GM23338 (cell line): ENCODE data around the gene TSPAN5. TPM values are rescaled to one million over a fixed set of nuclear protein-coding genes. Genes with fewer than 3 reads are reported as not detected.

Experiments
- ATAC-seq: fragments of 200-7000 bp; cut with Tn5 transposase; 3 replicates; pipeline ENCODE4 v1.9.1; 2020
- DNase-seq: peaks from one replicate; pipeline ENCODE4 v3.0.0-alpha.2; 2015; ENCODE audit warnings: low spot score
- H2AFZ ChIP-seq: fragments of 200-600 bp; sonication (generic); 2 replicates; pipeline ENCODE4 v1.8.0; 2016; ENCODE audit warnings: antibody characterized with exemption, mild to moderate bottlenecking, moderate library complexity
- H3F3A ChIP-seq: fragments of 200-600 bp; sonication (generic); replicated peaks from 2 replicates; pipeline ENCODE4 v1.8.0; 2017; ENCODE audit warnings: antibody characterized with exemption, mixed run types, low read depth
- H3K27ac ChIP-seq: fragments of 200-600 bp; sonication (generic); 2 replicates; pipeline ENCODE4 v1.6.1; 2016; ENCODE audit warnings: low read depth
- H3K27me3 ChIP-seq: fragments of 200-600 bp; sonication (generic); 2 replicates; pipeline ENCODE4 v1.8.0; 2016; ENCODE audit warnings: mild to moderate bottlenecking, mixed run types, moderate library complexity; ENCODE audit not compliant: insufficient read depth
- H3K36me3 ChIP-seq: fragments of 200-600 bp; sonication (generic); 2 replicates; pipeline ENCODE4 v1.8.0; 2016; ENCODE audit warnings: mild to moderate bottlenecking; ENCODE audit not compliant: insufficient read depth
- H3K4me1 ChIP-seq: fragments of 200-600 bp; sonication (generic); 2 replicates; pipeline ENCODE4 v1.8.0; 2016; ENCODE audit warnings: mild to moderate bottlenecking, moderate library complexity; ENCODE audit not compliant: insufficient read depth
- H3K4me2 ChIP-seq: fragments of 200-600 bp; sonication (generic); 2 replicates; pipeline ENCODE4 v1.7.1; 2017; ENCODE audit warnings: mixed run types
- H3K4me3 ChIP-seq: fragments of 200-600 bp; sonication (generic); 2 replicates; pipeline ENCODE4 v1.6.1; 2016; ENCODE audit warnings: mixed run types
- H3K79me2 ChIP-seq: fragments of 200-600 bp; sonication (generic); replicated peaks from 2 replicates; pipeline ENCODE4 v1.8.0; 2017; ENCODE audit warnings: mild to moderate bottlenecking; ENCODE audit not compliant: insufficient read depth
- H3K9me2 ChIP-seq: fragments of 200-600 bp; sonication (generic); 2 replicates; pipeline ENCODE4 v1.8.0; 2017; ENCODE audit not compliant: insufficient read depth
- H4K20me1 ChIP-seq: fragments of 200-600 bp; sonication (generic); replicated peaks from 2 replicates; pipeline ENCODE4 v1.8.0; 2017; ENCODE audit warnings: mild to moderate bottlenecking; ENCODE audit not compliant: insufficient read depth
- H3K27ac Mint-ChIP-seq: 2 replicates; pipeline ENCODE4 v1.8.0; 2020; ENCODE audit warnings: inconsistent platforms, mild to moderate bottlenecking, moderate library complexity, mixed read lengths
- H3K27me3 Mint-ChIP-seq: 3 replicates; pipeline ENCODE4 v1.8.0; 2022; ENCODE audit warnings: low read depth, mild to moderate bottlenecking, moderate library complexity, mixed read lengths, inconsistent platforms; ENCODE audit not compliant: insufficient read depth, poor library complexity
- H3K36me3 Mint-ChIP-seq: 3 replicates; pipeline ENCODE4 v1.8.0; 2021; ENCODE audit warnings: low read depth, mild to moderate bottlenecking, inconsistent platforms, moderate library complexity, mixed read lengths
- H3K4me1 Mint-ChIP-seq: 3 replicates; pipeline ENCODE4 v1.8.0; 2020; ENCODE audit warnings: mild to moderate bottlenecking, inconsistent platforms, mixed read lengths
- H3K4me3 Mint-ChIP-seq: 3 replicates; pipeline ENCODE4 v1.8.0; 2021; ENCODE audit warnings: moderate library complexity, mild to moderate bottlenecking, inconsistent platforms, mixed read lengths
- H3K9me3 Mint-ChIP-seq: 3 replicates; pipeline ENCODE4 v1.8.0; 2020; ENCODE audit warnings: moderate library complexity, mild to moderate bottlenecking, inconsistent platforms, mixed read lengths
- CREB1 ChIP-seq: fragments of 250-450 bp; sonication (Bioruptor Pico); IDR thresholded peaks from 2 replicates; pipeline ENCODE4 v1.5.0; 2020; ENCODE audit warnings: low read depth, mild to moderate bottlenecking, moderate library complexity
- CTCF ChIP-seq, 2 experiments: fragments of 200-600 bp in 1 of 2; sonication (generic) in 1 of 2; conservative IDR thresholded peaks; 2 replicates each; pipeline versions ENCODE4 v1.5.1 to v1.6.1; 2016 to 2017; ENCODE audit warnings: antibody characterized with exemption in 2 of 2, low read depth in 2 of 2, mild to moderate bottlenecking in 2 of 2, moderate library complexity in 1 of 2
- ETS1 ChIP-seq: IDR thresholded peaks from 2 replicates; pipeline ENCODE4 v1.6.1; 2016; ENCODE audit warnings: antibody characterized with exemption
- EZH2 ChIP-seq: fragments of 200-600 bp; sonication (generic); IDR thresholded peaks from one replicate; pipeline ENCODE4 v1.8.0; 2017; ENCODE audit warnings: antibody characterized with exemption, mild to moderate bottlenecking, low read depth; ENCODE audit not compliant: unreplicated experiment
- JUNB ChIP-seq: IDR thresholded peaks from one replicate; pipeline ENCODE4 v1.6.1; 2016; ENCODE audit warnings: antibody characterized with exemption; ENCODE audit not compliant: unreplicated experiment
- NANOG ChIP-seq: IDR thresholded peaks from 2 replicates; pipeline ENCODE4 v1.6.1; 2016; ENCODE audit warnings: antibody characterized with exemption, borderline replicate concordance
- POLR2AphosphoS5 ChIP-seq: IDR thresholded peaks from 2 replicates; pipeline ENCODE4 v1.6.1; 2016; ENCODE audit warnings: antibody characterized with exemption, low read depth
- REST ChIP-seq: IDR thresholded peaks from one replicate; pipeline ENCODE4 v1.6.1; 2018; ENCODE audit warnings: antibody characterized with exemption; ENCODE audit not compliant: unreplicated experiment
- STAT1 ChIP-seq: IDR thresholded peaks from one replicate; pipeline ENCODE4 v1.6.1; 2016; ENCODE audit warnings: antibody characterized with exemption; ENCODE audit not compliant: unreplicated experiment
- ZNF114 ChIP-seq: fragments of 250-450 bp; sonication (Bioruptor Pico); IDR thresholded peaks from 2 replicates; pipeline ENCODE4 v1.5.0; 2020; ENCODE audit warnings: mild to moderate bottlenecking, moderate library complexity
- ZNF331 ChIP-seq: fragments of 250-450 bp; sonication (Bioruptor Pico); IDR thresholded peaks from 2 replicates; pipeline ENCODE4 v1.5.0; 2020; ENCODE audit warnings: low read depth, mild to moderate bottlenecking, moderate library complexity
- ZNF462 ChIP-seq: fragments of 250-450 bp; sonication (Bioruptor Pico); IDR thresholded peaks from 2 replicates; pipeline ENCODE4 v1.5.0; 2020; ENCODE audit warnings: mild to moderate bottlenecking, moderate library complexity
- polyA plus RNA-seq: library from polyadenylated mRNA; unstranded; fragments of >200 nt; fragmentation: Nextera tagmentation; extraction: Ambion mirVana; gene quantifications from 2 replicates; pipeline ENCODE4 v1.2.1, GENCODE V29; 2016
- total RNA-seq: library from RNA; depleted of rRNA; stranded (reverse); fragments of >200 nt; shearing (Covaris generic); gene quantifications from 2 replicates; pipeline ENCODE4 v1.2.3, GENCODE V29; 2014

The TSPAN5 gene
- total and polyA plus RNA-seq, 2 experiments from 2014 or later: 18.6 to 21.5 TPM

GRCh38 chr4:98508829-98509598 lies 149.4 kb downstream of the TSPAN5 start (continued):
- no peak for TF ChIP-seq ETS1
- TF ChIP-seq POLR2AphosphoS5: no peak
- TF ChIP-seq STAT1: no peak

GRCh38 chr4:98508248-98508647 lies 150.2 kb downstream of the TSPAN5 start:
- H3K4me3 Mint-ChIP-seq: no peak overlapping the region
- peaks cover 7% of the 10 kb centered on the region for H3K4me1 ChIP-seq
- H3K27me3 Mint-ChIP-seq: peaks cover 1% of the 10 kb centered on the region
- H2AFZ ChIP-seq: no peak overlapping the region
- peak overlapping the region; percentile 36; the same call in 1 of the 2 replicates for H3K27ac Mint-ChIP-seq
- ATAC-seq (no peak), DNase-seq (no peak)
- H3K27ac ChIP-seq: no peak overlapping the region
- 0 out of 2 replicates have a peak, but pooled peaks cover 9% of the 10 kb centered on the region for H3K79me2 ChIP-seq
- H4K20me1 ChIP-seq: no peaks in the 10 kb centered on the region
- H3K4me3 ChIP-seq: no peak overlapping the region
- H3K9me3 Mint-ChIP-seq: no peaks in the 10 kb centered on the region
- peaks cover 3% of the 10 kb centered on the region; the same call in 1 of the 2 replicates for H3K9me2 ChIP-seq
- no peaks in the 10 kb centered on the region for H3K36me3 ChIP-seq
- H3F3A ChIP-seq: no peaks in the 10 kb centered on the region
- H3K4me1 Mint-ChIP-seq: peaks cover 38% of the 10 kb centered on the region
- H3K36me3 Mint-ChIP-seq: peaks cover 5% of the 10 kb centered on the region; the same call in 1 of the 3 replicates
- H3K4me2 ChIP-seq: no peak overlapping the region
- H3K27me3 ChIP-seq: no peaks in the 10 kb centered on the region
- TF ChIP-seq JUNB (no peak), POLR2AphosphoS5 (no peak), REST (no peak), NANOG (no peak), STAT1 (no peak), CTCF (conservative IDR thresholded peaks at IDR 0.05; ENCODE audit: low read depth in 2 of 2) (no peak), ZNF114 (no peak), EZH2 (no peak), ZNF331 (CRISPR knock-in tag) (no peak), CREB1 (CRISPR knock-in tag) (no peak), ZNF462 (CRISPR knock-in tag) (no peak)
